Measurements from ENCODE around the gene TMED9. TPM values are rescaled to one million over a fixed set of nuclear protein-coding genes. Genes with fewer than 3 reads are reported as not detected.

Gene TMED9
- total RNA-seq, 4 donors from 2014 or later, result 39.6 to 65.6 (median 52.5) TPM

DNA sequence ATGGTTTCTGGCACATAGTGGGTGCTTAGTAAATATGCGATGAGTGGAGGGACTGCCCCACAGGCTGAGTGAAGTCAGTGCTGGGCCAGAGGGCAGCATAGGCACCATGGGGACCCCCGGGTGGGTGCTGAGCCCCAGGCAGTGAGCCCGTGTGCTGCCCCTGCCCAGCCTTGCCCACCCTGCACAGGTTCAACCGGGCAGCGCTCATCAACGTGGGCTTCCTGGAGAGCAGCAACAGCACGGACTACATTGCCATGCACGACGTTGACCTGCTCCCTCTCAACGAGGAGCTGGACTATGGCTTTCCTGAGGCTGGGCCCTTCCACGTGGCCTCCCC, 15.1 kb downstream of the TMED9 start:
- Histone ChIP-seq H3K36me3 (no peaks in the 10 kb centered on the region), H3K27ac (no peak overlapping the region), H3K9me3 (no peaks in the 10 kb centered on the region), H3K4me3 (no peak overlapping the region), H3K27me3 (no peaks in the 10 kb centered on the region), H3K4me1 (peaks cover 0 to 30% (median 4%) of the 10 kb centered on the region in 4 donors)
- TF ChIP-seq, protein P1, sequence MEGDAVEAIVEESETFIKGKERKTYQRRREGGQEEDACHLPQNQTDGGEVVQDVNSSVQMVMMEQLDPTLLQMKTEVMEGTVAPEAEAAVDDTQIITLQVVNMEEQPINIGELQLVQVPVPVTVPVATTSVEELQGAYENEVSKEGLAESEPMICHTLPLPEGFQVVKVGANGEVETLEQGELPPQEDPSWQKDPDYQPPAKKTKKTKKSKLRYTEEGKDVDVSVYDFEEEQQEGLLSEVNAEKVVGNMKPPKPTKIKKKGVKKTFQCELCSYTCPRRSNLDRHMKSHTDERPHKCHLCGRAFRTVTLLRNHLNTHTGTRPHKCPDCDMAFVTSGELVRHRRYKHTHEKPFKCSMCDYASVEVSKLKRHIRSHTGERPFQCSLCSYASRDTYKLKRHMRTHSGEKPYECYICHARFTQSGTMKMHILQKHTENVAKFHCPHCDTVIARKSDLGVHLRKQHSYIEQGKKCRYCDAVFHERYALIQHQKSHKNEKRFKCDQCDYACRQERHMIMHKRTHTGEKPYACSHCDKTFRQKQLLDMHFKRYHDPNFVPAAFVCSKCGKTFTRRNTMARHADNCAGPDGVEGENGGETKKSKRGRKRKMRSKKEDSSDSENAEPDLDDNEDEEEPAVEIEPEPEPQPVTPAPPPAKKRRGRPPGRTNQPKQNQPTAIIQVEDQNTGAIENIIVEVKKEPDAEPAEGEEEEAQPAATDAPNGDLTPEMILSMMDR (IDR thresholded peaks at IDR 0.05), result no peak
- no peak for TF ChIP-seq POLR2A (IDR thresholded peaks at IDR 0.05)
- no peak for DNase-seq

DNA sequence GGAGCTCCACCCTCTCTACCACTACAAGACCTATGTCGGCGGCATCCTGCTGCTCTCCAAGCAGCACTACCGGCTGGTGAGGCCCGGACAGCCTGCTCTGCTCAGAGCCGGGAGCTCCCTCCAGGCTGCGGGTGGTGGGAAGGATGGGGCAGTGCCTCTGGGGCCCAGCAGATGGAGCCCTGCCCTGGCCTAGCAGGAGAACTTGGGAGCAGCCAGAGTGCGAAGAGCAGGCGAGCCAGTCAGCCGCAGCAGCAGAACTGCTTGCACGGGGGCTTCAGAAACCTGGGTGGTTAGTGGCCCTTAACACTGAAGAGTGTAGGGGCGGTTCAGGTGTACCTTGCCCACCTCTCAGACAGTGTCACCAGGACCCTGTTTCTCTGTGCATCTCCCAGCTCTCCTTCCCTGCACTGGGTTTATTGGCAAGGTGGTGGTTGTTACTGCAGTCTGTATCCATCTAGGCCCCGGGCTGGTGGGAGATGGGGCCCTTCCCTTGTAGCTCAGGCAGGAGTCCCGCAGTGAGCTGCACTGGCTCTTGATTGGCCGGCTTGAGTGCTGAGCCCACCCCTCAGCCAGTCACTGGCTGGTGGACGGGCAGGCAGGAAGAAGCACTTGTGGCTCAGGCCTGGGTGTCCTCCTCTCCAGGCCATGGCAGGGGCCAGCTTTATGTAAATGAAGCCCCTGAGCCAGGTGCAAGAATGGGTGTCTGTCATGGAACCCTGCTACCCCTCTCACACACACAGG, 15.6 kb downstream of the TMED9 start:
- peak; percentile 50 to 86 (median 86) for DNase-seq
- TF ChIP-seq, protein P1 (IDR thresholded peaks at IDR 0.05), result peak; percentile 28 to 93 (median 86)
- TF ChIP-seq POLR2A (IDR thresholded peaks at IDR 0.05), result no peak
- peaks cover 0 to 30% (median 4%) of the 10 kb centered on the region in 4 donors for H3K4me1 ChIP-seq
- H3K9me3 ChIP-seq, result no peaks in the 10 kb centered on the region
- no peak overlapping the region for H3K4me3 ChIP-seq
- H3K36me3 ChIP-seq, result no peaks in the 10 kb centered on the region
- no peaks in the 10 kb centered on the region for H3K27me3 ChIP-seq
- H3K27ac ChIP-seq, result no peak overlapping the region

GRCh38 chr5:177608243-177609075, 16.5 kb downstream of the TMED9 start:
- TF ChIP-seq, protein P1 (IDR thresholded peaks at IDR 0.05), result no peak
- TF ChIP-seq POLR2A (IDR thresholded peaks at IDR 0.05), result no peak
- Histone ChIP-seq H3K27ac (no peak overlapping the region), H3K27me3 (no peaks in the 10 kb centered on the region), H3K36me3 (no peaks in the 10 kb centered on the region), H3K4me3 (no peak overlapping the region), H3K9me3 (no peaks in the 10 kb centered on the region), H3K4me1 (peaks cover 0 to 30% (median 4%) of the 10 kb centered on the region in 4 donors)
- DNase-seq, result peak in 1 of 3 donors; percentile 14

GRCh38 chr5:177609076-177610059, 17.4 kb downstream of the TMED9 start:
- no peak overlapping the region for H3K27ac ChIP-seq
- H3K36me3 ChIP-seq, result no peaks in the 10 kb centered on the region
- peaks cover 0 to 28% (median 4%) of the 10 kb centered on the region in 4 donors for H3K4me1 ChIP-seq
- no peaks in the 10 kb centered on the region for H3K27me3 ChIP-seq
- DNase-seq, result peak in 1 of 3 donors; percentile 7
- no peaks in the 10 kb centered on the region for H3K9me3 ChIP-seq
- TF ChIP-seq POLR2A (IDR thresholded peaks at IDR 0.05), result no peak
- TF ChIP-seq, protein P1 (IDR thresholded peaks at IDR 0.05), result no peak
- no peak overlapping the region for H3K4me3 ChIP-seq

DNA sequence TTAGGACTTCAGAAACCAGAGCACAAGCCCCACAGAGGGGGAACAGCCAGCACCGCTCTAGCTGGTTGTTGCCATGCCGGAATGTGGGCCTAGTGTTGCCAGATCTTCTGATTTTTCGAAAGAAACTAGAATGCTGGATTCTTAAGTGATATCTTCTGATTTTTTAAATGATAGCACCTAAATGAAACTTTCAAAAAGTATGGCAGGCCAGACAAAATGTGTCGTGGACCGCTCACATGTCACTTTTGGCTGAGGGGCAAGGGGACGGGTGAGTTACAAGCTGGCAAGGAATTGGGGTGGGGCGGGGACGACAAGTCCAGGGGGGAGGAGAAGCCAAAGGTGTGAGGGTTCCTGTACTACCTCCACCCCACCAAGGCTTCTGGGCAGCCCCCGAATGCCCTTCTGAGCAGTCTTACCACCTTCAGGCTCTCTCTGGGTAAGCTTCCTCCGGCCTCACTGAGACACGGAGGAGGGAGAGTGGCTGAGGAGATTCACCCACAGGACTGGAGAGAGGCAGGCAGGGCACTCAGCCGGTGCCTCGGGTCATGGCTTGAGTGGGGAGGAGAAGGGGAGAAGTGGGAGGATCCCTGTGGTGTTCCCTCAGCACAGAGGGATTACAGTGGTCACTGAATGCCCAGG, 18.2 kb downstream of the TMED9 start:
- no peak overlapping the region for H3K4me3 ChIP-seq
- no peak for TF ChIP-seq POLR2A (IDR thresholded peaks at IDR 0.05)
- TF ChIP-seq, protein P1 (IDR thresholded peaks at IDR 0.05), result no peak
- no peaks in the 10 kb centered on the region for H3K9me3 ChIP-seq
- H3K27ac ChIP-seq, result no peak overlapping the region
- DNase-seq, result no peak
- H3K36me3 ChIP-seq, result no peaks in the 10 kb centered on the region
- no peaks in the 10 kb centered on the region for H3K27me3 ChIP-seq
- peaks cover 0 to 19% (median 4%) of the 10 kb centered on the region in 4 donors for H3K4me1 ChIP-seq
